Thoracic aorta (tissue), 2 donors: ENCODE results near the gene IQUB. TPM values are rescaled to one million over a fixed set of nuclear protein-coding genes. Genes with fewer than 3 reads are reported as not detected.

Source experiments
- ATAC-seq: fragments of 150-250 bp; one replicate; pipeline ENCODE4 v1.8.0; 2017; ENCODE audit warnings: low read depth; ENCODE audit not compliant: insufficient number of reproducible peaks, low FRiP score
- DNase-seq: peaks from one replicate; pipeline ENCODE4 v3.0.0-alpha.2; 2020; ENCODE audit warnings: low spot score
- H3K27ac ChIP-seq, 2 donors: fragments of 200-600 bp; sonication (generic); 1 replicate in 1 of 2; 2 replicates in 1 of 2; pipeline ENCODE4 v1.5.1; 2016; ENCODE audit warnings: mild to moderate bottlenecking in 2 of 2, moderate library complexity in 2 of 2
- H3K27me3 ChIP-seq: fragments of 200-600 bp; sonication (generic); replicated peaks from 2 replicates; pipeline ENCODE4 v1.6.0; 2016; ENCODE audit warnings: mild to moderate bottlenecking; ENCODE audit not compliant: insufficient read depth
- H3K36me3 ChIP-seq: fragments of 200-600 bp; sonication (generic); one replicate; pipeline ENCODE4 v1.5.1; 2016
- H3K4me1 ChIP-seq, 2 donors: fragments of 200-600 bp; sonication (generic); 1 replicate in 1 of 2; 2 replicates in 1 of 2; pipeline versions ENCODE4 v1.5.1 to v1.6.0; 2016; ENCODE audit warnings: low read depth in 2 of 2, mild to moderate bottlenecking in 1 of 2; ENCODE audit not compliant: control insufficient read depth in 1 of 2
- H3K4me3 ChIP-seq: fragments of 200-600 bp; sonication (generic); 2 replicates; pipeline ENCODE4 v1.5.1; 2016; ENCODE audit warnings: mild to moderate bottlenecking
- H3K9me3 ChIP-seq: fragments of 200-600 bp; sonication (generic); 2 replicates; pipeline ENCODE4 v1.5.1; 2016
- total RNA-seq, 2 donors: library from RNA; depleted of rRNA; stranded (reverse); fragments of >200 nt; gene quantifications; one replicate each; pipeline versions ENCODE4 v1.1.0 to v1.2.3, GENCODE V29; 2016
- TF ChIP-seq, protein P1 (sequence below): fragments of 200-600 bp; sonication (generic); IDR thresholded peaks from one replicate; pipeline ENCODE4 v1.5.1; 2019; ENCODE audit warnings: antibody characterized with exemption

The IQUB gene
- total RNA-seq, 2 donors from 2014 or later, result 0.21 to 1.4 TPM

- Histone ChIP-seq H3K4me1 (peaks cover 6 to 23% of the 10 kb centered on the region in 2 donors), H3K27ac (no peak overlapping the region), H3K9me3 (no peaks in the 10 kb centered on the region), H3K27me3 (no peaks in the 10 kb centered on the region), H3K4me3 (no peak overlapping the region), H3K36me3 (no peaks in the 10 kb centered on the region)
- no peak for ATAC-seq
- no peak for DNase-seq
- TF ChIP-seq, protein P1, sequence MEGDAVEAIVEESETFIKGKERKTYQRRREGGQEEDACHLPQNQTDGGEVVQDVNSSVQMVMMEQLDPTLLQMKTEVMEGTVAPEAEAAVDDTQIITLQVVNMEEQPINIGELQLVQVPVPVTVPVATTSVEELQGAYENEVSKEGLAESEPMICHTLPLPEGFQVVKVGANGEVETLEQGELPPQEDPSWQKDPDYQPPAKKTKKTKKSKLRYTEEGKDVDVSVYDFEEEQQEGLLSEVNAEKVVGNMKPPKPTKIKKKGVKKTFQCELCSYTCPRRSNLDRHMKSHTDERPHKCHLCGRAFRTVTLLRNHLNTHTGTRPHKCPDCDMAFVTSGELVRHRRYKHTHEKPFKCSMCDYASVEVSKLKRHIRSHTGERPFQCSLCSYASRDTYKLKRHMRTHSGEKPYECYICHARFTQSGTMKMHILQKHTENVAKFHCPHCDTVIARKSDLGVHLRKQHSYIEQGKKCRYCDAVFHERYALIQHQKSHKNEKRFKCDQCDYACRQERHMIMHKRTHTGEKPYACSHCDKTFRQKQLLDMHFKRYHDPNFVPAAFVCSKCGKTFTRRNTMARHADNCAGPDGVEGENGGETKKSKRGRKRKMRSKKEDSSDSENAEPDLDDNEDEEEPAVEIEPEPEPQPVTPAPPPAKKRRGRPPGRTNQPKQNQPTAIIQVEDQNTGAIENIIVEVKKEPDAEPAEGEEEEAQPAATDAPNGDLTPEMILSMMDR, result no peak
Observed at GRCh38 chr7:123498601-123499000, 35.8 kb downstream of the IQUB start.

DNA sequence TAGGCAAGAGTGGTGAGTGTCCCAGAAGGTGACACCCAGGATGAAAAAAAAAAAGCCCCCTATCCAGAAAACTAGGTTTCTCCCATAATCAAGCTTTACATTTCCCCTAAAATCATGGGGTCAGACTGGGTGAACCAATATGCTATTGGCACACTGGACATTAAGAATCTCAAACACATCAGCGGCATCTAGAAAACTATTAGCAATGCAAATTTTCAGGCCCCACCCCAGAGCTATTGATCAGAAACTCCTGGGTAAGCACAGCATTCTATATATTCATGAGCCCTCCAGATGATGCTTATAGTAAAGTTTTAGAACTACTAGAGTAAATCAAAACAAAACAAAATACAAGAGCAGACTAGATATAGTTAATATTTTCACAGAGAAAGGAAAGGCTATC is 36.4 kb downstream of the IQUB start:
- ATAC-seq, result no peak
- TF ChIP-seq, protein P1, result no peak
- Histone ChIP-seq H3K4me3 (no peak overlapping the region), H3K36me3 (no peaks in the 10 kb centered on the region), H3K27ac (no peak overlapping the region), H3K4me1 (peaks cover 6 to 23% of the 10 kb centered on the region in 2 donors), H3K27me3 (no peaks in the 10 kb centered on the region), H3K9me3 (no peaks in the 10 kb centered on the region)
- no peak for DNase-seq

GRCh38 chr7:123494193-123494796 is 40.1 kb downstream of the IQUB start:
- peaks cover 0 to 7% of the 10 kb centered on the region in 2 donors for H3K4me1 ChIP-seq
- TF ChIP-seq, protein P1, result peak; percentile 68

DNA sequence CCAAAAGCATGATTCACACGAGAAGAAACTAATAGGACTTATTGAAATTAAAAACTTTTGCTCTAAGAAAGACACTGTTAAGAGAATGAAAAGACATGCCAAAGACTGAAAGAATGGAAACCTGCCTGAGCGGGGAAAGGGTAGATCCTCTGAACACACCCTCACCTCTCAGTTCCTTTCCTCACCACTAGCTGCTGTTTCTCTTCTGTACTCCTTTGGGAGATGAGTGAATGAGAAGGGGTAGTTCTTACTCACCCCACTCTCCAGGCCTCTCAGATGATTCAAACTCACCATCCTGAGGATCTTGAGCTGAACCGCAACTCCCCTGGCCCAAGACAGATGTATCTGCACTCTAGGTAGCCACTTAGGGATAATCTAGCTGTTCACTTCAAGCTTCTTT is 41.9 kb downstream of the IQUB start:
- H3K4me3 ChIP-seq, result no peak overlapping the region
- H3K27me3 ChIP-seq, result no peaks in the 10 kb centered on the region
- H3K36me3 ChIP-seq, result no peaks in the 10 kb centered on the region
- DNase-seq, result no peak
- H3K9me3 ChIP-seq, result no peaks in the 10 kb centered on the region
- ATAC-seq, result no peak
- H3K4me1 ChIP-seq, result no peaks in the 10 kb centered on the region
- no peak overlapping the region for H3K27ac ChIP-seq
- TF ChIP-seq, protein P1, result no peak

More at GRCh38 chr7:123494193-123494796, 40.1 kb downstream of the IQUB start:
- Histone ChIP-seq H3K4me3 (peak overlapping the region; percentile 26), H3K36me3 (no peaks in the 10 kb centered on the region), H3K27me3 (no peaks in the 10 kb centered on the region), H3K9me3 (no peaks in the 10 kb centered on the region), H3K27ac (no peak overlapping the region)
- ATAC-seq (no peak), DNase-seq (no peak)

GRCh38 chr7:123485721-123486120 is 48.7 kb downstream of the IQUB start:
- TF ChIP-seq, protein P1, result no peak
- Histone ChIP-seq H3K4me3 (no peak overlapping the region), H3K4me1 (no peaks in the 10 kb centered on the region), H3K27me3 (no peaks in the 10 kb centered on the region), H3K36me3 (no peaks in the 10 kb centered on the region), H3K27ac (no peak overlapping the region), H3K9me3 (no peaks in the 10 kb centered on the region)
- no peak for DNase-seq
- no peak for ATAC-seq
